Mesodermal cell (in vitro differentiated cells): ENCODE results near the gene PSMD5.

Experiments used
- H3K27ac ChIP-seq: 2 replicates; pipeline ENCODE4 v1.7.0; 2013; ENCODE audit warnings: mild to moderate bottlenecking, low read depth, low read length, moderate library complexity; ENCODE audit not compliant: severe bottlenecking
- H3K36me3 ChIP-seq: 2 replicates; pipeline ENCODE4 v1.7.1; 2013; ENCODE audit warnings: mild to moderate bottlenecking, low read length, moderate library complexity; ENCODE audit not compliant: control insufficient read depth, insufficient read depth
- H3K4me1 ChIP-seq: one replicate; pipeline ENCODE4 v1.7.1; 2013; ENCODE audit warnings: mild to moderate bottlenecking, low read length; ENCODE audit not compliant: insufficient read depth, control insufficient read depth, poor library complexity, severe bottlenecking
- H3K4me3 ChIP-seq: 2 replicates; pipeline ENCODE4 v1.7.0; 2013; ENCODE audit warnings: low read length, control low read depth, mild to moderate bottlenecking; ENCODE audit not compliant: insufficient read depth, poor library complexity, severe bottlenecking; ENCODE audit errors: extremely low read depth
- H3K9me3 ChIP-seq: 2 replicates; pipeline ENCODE4 v1.7.1; 2013; ENCODE audit warnings: mild to moderate bottlenecking, low read length, moderate library complexity; ENCODE audit not compliant: control insufficient read depth
- WGBS, 2 experiments: methylation state at CpG; one replicate each; pipeline ENCODE4 v1.1.5; 2013; ENCODE audit warnings: missing lambda C conversion rate in 2 of 2; ENCODE audit not compliant: insufficient coverage in 2 of 2; 5-methylcytosine and 5-hydroxymethylcytosine counted together

PSMD5 gene

GRCh38 chr9:120865809-120866208 lies 23.1 kb upstream of the PSMD5 start:
- Histone ChIP-seq H3K36me3 (peaks cover 80% of the 10 kb centered on the region), H3K27ac (no peak overlapping the region)
- WGBS, 2 experiments: 60% methylated on average over 1 of the region's 5 CpGs; no CpG with 5 or more reads in 1 of the 2 experiments

GRCh38 chr9:120865176-120865575 lies 22.5 kb upstream of the PSMD5 start:
- Histone ChIP-seq H3K4me3 (no peak overlapping the region), H3K9me3 (no peaks in the 10 kb centered on the region), H3K4me1 (no peaks in the 10 kb centered on the region), H3K27ac (no peak overlapping the region), H3K36me3 (peaks cover 81% of the 10 kb centered on the region)
- WGBS, 2 experiments: 85 to 92% methylated on average over 5 of the region's 5 CpGs

More at GRCh38 chr9:120865809-120866208, 23.1 kb upstream of the PSMD5 start:
- H3K9me3 ChIP-seq: no peaks in the 10 kb centered on the region
- H3K4me1 ChIP-seq: no peaks in the 10 kb centered on the region
- H3K4me3 ChIP-seq: no peak overlapping the region

- Histone ChIP-seq H3K36me3 (peaks cover 81% of the 10 kb centered on the region), H3K4me3 (no peak overlapping the region), H3K9me3 (no peaks in the 10 kb centered on the region), H3K4me1 (no peaks in the 10 kb centered on the region), H3K27ac (no peak overlapping the region)
- no CpG with 5 or more reads among the region's 5 CpGs for WGBS, 2 experiments
These were observed 22.0 kb upstream of the PSMD5 start for GRCh38 chr9:120864719-120865118.

- 80 to 95% methylated on average over 2 of the region's 7 CpGs for WGBS, 2 experiments
- Histone ChIP-seq H3K36me3 (peaks cover 82% of the 10 kb centered on the region), H3K4me1 (no peaks in the 10 kb centered on the region), H3K9me3 (no peaks in the 10 kb centered on the region), H3K4me3 (no peak overlapping the region), H3K27ac (no peak overlapping the region)
These were observed 21.1 kb upstream of the PSMD5 start for GRCh38 chr9:120863833-120864232.

GRCh38 chr9:120862452-120862851 lies 19.7 kb upstream of the PSMD5 start:
- 89 to 94% methylated on average over 10 to 12 of the region's 12 CpGs for WGBS, 2 experiments
- H3K36me3 ChIP-seq: peaks cover 92% of the 10 kb centered on the region

GRCh38 chr9:120861935-120862334 lies 19.2 kb upstream of the PSMD5 start:
- H3K36me3 ChIP-seq: peaks cover 89% of the 10 kb centered on the region
- H3K4me1 ChIP-seq: no peaks in the 10 kb centered on the region
- 100% methylated on average over 2 to 4 of the region's 6 CpGs for WGBS, 2 experiments
- H3K27ac ChIP-seq: no peak overlapping the region
- no peaks in the 10 kb centered on the region for H3K9me3 ChIP-seq
- no peak overlapping the region for H3K4me3 ChIP-seq

More at GRCh38 chr9:120862452-120862851, 19.7 kb upstream of the PSMD5 start:
- Histone ChIP-seq H3K4me1 (no peaks in the 10 kb centered on the region), H3K4me3 (no peak overlapping the region), H3K27ac (no peak overlapping the region), H3K9me3 (no peaks in the 10 kb centered on the region)

GRCh38 chr9:120860083-120860482 lies 17.4 kb upstream of the PSMD5 start:
- no peak overlapping the region for H3K4me3 ChIP-seq
- 95 to 97% methylated on average over 9 to 11 of the region's 11 CpGs for WGBS, 2 experiments
- H3K9me3 ChIP-seq: no peaks in the 10 kb centered on the region
- no peak overlapping the region for H3K27ac ChIP-seq
- peaks cover 74% of the 10 kb centered on the region for H3K36me3 ChIP-seq
- no peaks in the 10 kb centered on the region for H3K4me1 ChIP-seq

GRCh38 chr9:120859361-120859760 lies 16.6 kb upstream of the PSMD5 start:
- no peak overlapping the region for H3K4me3 ChIP-seq
- no peak overlapping the region for H3K27ac ChIP-seq
- H3K4me1 ChIP-seq: no peaks in the 10 kb centered on the region
- peaks cover 79% of the 10 kb centered on the region for H3K36me3 ChIP-seq
- 94 to 98% methylated on average over 6 of the region's 6 CpGs for WGBS, 2 experiments
- no peaks in the 10 kb centered on the region for H3K9me3 ChIP-seq

- H3K27ac ChIP-seq: no peak overlapping the region
- peaks cover 68% of the 10 kb centered on the region for H3K36me3 ChIP-seq
- H3K4me3 ChIP-seq: no peak overlapping the region
- WGBS, 2 experiments: 90 to 91% methylated on average over 2 to 7 of the region's 11 CpGs
- H3K4me1 ChIP-seq: peaks cover 5% of the 10 kb centered on the region
- no peaks in the 10 kb centered on the region for H3K9me3 ChIP-seq
These were observed 15.2 kb upstream of the PSMD5 start for GRCh38 chr9:120857902-120858301.

- H3K9me3 ChIP-seq: no peaks in the 10 kb centered on the region
- H3K36me3 ChIP-seq: peaks cover 65% of the 10 kb centered on the region
- 92 to 93% methylated on average over 5 to 7 of the region's 7 CpGs for WGBS, 2 experiments
- H3K27ac ChIP-seq: no peak overlapping the region
- H3K4me1 ChIP-seq: peaks cover 9% of the 10 kb centered on the region
- no peak overlapping the region for H3K4me3 ChIP-seq
These were observed 14.8 kb upstream of the PSMD5 start for GRCh38 chr9:120857481-120857880.

- WGBS, 2 experiments: 94% methylated on average over 3 of the region's 4 CpGs; no CpG with 5 or more reads in 1 of the 2 experiments
- no peak overlapping the region for H3K27ac ChIP-seq
- H3K4me1 ChIP-seq: peaks cover 17% of the 10 kb centered on the region
- H3K9me3 ChIP-seq: no peaks in the 10 kb centered on the region
- peaks cover 57% of the 10 kb centered on the region for H3K36me3 ChIP-seq
- H3K4me3 ChIP-seq: no peak overlapping the region
These were observed 14.0 kb upstream of the PSMD5 start for GRCh38 chr9:120856700-120857099.
